Measurements from ENCODE around the gene CKAP2L.

- TF ChIP-seq POLR2A (IDR thresholded peaks at IDR 0.05): no peak
- TF ChIP-seq, protein P1, sequence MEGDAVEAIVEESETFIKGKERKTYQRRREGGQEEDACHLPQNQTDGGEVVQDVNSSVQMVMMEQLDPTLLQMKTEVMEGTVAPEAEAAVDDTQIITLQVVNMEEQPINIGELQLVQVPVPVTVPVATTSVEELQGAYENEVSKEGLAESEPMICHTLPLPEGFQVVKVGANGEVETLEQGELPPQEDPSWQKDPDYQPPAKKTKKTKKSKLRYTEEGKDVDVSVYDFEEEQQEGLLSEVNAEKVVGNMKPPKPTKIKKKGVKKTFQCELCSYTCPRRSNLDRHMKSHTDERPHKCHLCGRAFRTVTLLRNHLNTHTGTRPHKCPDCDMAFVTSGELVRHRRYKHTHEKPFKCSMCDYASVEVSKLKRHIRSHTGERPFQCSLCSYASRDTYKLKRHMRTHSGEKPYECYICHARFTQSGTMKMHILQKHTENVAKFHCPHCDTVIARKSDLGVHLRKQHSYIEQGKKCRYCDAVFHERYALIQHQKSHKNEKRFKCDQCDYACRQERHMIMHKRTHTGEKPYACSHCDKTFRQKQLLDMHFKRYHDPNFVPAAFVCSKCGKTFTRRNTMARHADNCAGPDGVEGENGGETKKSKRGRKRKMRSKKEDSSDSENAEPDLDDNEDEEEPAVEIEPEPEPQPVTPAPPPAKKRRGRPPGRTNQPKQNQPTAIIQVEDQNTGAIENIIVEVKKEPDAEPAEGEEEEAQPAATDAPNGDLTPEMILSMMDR (IDR thresholded peaks at IDR 0.05): no peak
These were observed 38.6 kb downstream of the CKAP2L start for GRCh38 chr2:112725545-112726457.

Measured in suprapubic skin (tissue), 3 donors.